DMS153 (cell line): ENCODE results near the gene SF3B1.
"Not testable (repeated sequence)": the region's sequence is repeated elsewhere in the genome, so short reads cannot be mapped to it uniquely, and the experiment has no call there.

Experiments used
- DNase-seq: peaks from one replicate; lab custom pipeline; 2025; lab: John Stamatoyannopoulos, UW

Gene SF3B1, protein sequence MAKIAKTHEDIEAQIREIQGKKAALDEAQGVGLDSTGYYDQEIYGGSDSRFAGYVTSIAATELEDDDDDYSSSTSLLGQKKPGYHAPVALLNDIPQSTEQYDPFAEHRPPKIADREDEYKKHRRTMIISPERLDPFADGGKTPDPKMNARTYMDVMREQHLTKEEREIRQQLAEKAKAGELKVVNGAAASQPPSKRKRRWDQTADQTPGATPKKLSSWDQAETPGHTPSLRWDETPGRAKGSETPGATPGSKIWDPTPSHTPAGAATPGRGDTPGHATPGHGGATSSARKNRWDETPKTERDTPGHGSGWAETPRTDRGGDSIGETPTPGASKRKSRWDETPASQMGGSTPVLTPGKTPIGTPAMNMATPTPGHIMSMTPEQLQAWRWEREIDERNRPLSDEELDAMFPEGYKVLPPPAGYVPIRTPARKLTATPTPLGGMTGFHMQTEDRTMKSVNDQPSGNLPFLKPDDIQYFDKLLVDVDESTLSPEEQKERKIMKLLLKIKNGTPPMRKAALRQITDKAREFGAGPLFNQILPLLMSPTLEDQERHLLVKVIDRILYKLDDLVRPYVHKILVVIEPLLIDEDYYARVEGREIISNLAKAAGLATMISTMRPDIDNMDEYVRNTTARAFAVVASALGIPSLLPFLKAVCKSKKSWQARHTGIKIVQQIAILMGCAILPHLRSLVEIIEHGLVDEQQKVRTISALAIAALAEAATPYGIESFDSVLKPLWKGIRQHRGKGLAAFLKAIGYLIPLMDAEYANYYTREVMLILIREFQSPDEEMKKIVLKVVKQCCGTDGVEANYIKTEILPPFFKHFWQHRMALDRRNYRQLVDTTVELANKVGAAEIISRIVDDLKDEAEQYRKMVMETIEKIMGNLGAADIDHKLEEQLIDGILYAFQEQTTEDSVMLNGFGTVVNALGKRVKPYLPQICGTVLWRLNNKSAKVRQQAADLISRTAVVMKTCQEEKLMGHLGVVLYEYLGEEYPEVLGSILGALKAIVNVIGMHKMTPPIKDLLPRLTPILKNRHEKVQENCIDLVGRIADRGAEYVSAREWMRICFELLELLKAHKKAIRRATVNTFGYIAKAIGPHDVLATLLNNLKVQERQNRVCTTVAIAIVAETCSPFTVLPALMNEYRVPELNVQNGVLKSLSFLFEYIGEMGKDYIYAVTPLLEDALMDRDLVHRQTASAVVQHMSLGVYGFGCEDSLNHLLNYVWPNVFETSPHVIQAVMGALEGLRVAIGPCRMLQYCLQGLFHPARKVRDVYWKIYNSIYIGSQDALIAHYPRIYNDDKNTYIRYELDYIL

GRCh38 chr2:197434541-197435513 lies at the start of gene SF3B1:
SF3B1 (minus strand) TSS chr2:197435028; CDS start chr2:197434999, 29 bp downstream.
- DNase-seq = peak; percentile 96

- not testable (repeated sequence) for DNase-seq
Observed at GRCh38 chr2:197484248-197484647, 49.4 kb upstream of the SF3B1 start.

GRCh38 chr2:197480165-197481036 lies 45.6 kb upstream of the SF3B1 start:
- DNase-seq = no peak

DNA sequence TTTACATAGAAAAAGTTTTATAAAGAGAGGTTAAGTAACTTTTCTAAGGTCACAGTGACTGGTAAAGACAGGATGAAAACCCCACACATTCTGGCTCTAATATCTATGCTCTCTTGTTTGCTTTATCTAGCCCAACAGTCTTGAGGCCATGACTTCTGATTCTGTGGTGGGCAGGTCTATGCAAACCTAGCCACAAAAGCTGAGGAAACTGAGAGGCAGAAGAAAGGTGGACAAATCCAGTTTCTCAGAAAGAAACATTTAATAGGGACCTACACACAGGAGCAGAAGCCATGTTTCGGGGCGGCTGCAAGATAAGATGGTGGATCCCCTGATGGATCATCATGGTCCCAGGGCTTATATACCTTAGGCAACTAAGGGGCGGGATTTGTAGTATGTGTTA lies 43.0 kb upstream of the SF3B1 start:
- DNase-seq = no peak

GRCh38 chr2:197472166-197472565 lies 37.3 kb upstream of the SF3B1 start:
- no peak for DNase-seq

- no peak for DNase-seq
Observed at GRCh38 chr2:197464175-197464574, 29.3 kb upstream of the SF3B1 start.

- DNase-seq = no peak
Observed at GRCh38 chr2:197461057-197461456, 26.2 kb upstream of the SF3B1 start.

DNA sequence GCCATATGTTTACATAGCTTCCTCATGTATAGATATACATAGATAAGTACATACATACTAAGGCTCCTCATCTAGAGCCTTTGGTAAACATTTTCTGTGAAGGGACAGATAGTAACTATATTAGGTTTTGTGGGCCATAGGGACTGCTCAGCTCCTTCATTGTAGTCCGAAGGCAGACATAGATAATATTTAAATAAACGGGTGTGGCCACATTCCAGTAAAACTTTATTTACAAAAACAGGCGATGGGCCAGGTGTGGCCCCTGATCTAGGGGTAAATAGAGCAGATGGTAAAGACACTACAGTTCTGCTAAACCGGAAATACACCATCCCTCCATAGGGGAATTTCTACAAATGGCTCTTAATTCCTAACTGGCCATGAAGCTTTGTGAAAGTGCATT lies 25.8 kb upstream of the SF3B1 start:
- DNase-seq = no peak

DNA sequence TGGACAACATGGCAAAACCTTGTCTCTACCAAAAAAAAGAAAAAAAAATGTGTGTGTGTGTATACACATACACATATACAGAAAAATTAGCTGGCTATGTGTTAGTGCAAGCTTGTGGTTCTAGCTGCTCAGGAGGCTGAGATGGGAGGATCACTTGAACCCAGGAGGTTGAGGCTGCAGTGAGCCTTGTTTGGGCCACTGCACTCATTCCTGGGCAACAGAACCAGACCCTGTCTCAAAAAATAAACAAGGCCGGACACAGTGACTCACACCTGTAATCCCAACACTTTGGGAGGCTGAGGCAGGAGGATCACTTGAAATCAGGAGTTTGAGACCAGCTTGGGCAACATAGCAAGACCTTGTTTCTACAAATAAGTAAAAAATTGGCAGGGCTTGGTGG lies 20.6 kb upstream of the SF3B1 start:
- no peak for DNase-seq

DNA sequence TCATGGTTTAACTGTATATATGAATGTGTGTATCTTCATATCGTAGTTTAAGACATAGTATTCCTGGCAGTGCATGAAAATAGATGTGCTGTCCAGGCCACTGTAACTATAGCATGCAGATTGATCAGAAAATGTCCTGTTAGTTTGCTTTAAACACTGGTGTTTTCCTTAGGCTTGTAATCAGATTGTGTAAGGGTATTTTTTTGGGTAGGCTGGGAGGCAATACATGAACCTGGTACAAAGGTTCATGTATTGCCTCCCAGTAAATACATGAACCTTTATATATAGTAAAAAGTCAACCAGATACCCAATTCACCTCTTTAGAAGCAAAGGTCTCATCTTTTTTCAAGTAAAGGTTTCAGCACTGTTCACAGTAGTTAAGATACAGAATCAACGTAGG lies 20.1 kb upstream of the SF3B1 start:
- DNase-seq = no peak

DNA sequence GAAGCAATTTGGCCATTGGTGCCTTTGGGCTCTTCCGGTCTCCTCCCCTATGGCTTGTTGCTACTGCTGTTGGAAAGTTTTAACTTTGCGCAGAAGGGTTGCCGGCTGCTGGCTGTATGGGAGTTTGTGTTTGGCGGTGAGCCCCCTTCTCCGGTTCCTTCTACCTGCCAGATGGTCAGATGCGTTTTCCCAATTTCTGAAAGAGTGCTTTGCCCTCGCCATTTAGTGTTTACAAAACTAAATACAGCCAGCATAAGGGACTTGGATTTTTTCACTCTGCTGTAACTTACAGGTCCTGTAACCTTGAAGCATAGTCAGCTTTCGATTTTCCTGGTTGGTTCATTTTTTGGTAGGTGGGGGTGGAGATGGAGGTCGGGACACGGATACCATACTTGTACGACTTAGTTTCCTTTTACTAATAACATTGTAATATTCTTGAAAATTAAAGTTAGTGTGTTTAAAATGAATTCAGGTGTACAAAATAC lies 19.1 kb upstream of the SF3B1 start:
- DNase-seq = no peak

- DNase-seq = peak; percentile 99
Observed at GRCh38 chr2:197453123-197453913, 18.5 kb upstream of the SF3B1 start, which contains the start of gene COQ10B. COQ10B (plus strand) TSS chr2:197453552; CDS start chr2:197453561, 9 bp downstream.

DNA sequence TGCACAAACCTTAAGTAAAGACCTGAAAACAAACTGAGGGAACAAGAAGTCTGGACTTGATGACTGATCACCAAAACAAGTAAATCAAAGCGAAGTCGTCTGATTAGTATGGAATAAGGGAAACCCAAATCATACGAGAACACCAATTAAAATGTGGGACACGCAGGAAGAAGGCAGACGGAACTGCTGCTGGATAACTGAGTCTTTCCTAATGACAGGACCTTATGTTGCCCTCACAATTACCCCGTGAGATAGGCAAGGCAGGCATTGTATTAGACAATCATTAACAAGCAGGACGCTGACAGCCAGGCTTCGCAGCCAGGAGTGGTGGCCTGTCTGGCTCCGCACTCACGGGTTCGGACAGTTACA lies 17.9 kb upstream of the SF3B1 start:
- no peak for DNase-seq

DNA sequence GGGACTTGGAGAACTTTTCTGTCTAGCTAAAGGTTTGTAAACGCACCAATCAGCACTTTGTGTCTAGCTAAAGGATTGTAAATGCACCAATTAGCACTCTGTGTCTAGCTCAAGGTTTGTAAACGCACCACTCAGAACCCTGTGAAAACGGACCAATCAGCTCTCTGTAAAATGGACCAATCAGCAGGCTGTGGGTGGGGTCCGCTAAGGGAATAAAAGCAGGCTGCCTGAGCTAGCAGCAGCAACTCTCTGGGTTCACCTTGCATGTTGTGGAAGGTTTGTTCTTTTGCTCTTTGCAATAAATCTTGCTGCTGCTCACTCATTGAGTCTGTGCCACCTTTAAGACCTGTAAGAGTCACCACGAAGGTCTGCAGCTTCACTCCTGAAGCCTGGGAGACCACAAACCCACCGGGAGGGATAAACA lies 16.1 kb upstream of the SF3B1 start:
- not testable (repeated sequence) for DNase-seq

- DNase-seq = no peak
Observed at GRCh38 chr2:197450465-197450864, 15.6 kb upstream of the SF3B1 start.

DNA sequence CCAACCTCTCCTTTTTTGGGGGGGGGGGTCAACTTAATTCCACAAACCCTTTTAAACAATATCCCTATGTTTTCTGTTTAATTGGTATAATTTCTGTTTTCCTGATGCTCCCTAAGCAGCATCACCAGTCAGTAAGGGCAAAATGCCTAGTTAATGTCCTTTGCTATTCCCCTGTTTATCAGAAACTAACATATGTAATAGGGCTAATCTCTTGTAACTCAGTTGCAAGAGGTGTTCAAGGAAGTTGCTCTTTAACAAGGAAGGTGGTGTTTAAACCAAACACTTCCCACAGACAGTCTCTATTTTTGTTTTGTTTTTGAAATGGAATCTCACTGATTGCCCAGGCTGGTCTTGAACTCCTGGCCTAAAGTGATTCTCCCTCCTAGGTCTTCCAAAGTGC lies 12.0 kb upstream of the SF3B1 start:
- no peak for DNase-seq

GRCh38 chr2:197445746-197446145 lies 10.9 kb upstream of the SF3B1 start:
- DNase-seq = no peak

DNA sequence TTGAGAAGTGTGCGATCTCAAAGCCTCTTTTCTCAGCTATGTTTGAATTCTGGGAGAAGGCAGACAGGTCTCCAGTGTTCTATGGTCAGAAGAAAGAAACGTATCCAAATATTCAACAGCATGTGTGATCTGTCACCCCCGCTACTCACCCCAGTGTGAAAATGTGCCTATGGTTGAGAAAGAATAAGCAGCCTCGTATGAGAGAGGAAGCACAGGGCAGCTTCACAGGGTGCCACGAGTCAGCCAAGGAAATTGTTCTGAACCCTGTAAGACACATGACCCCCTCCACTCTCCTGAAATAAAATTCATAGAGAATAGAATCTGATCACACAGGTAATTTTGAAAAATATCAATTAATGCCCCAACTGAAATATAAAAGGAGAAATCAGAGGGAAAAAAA lies 8.0 kb upstream of the SF3B1 start:
- no peak for DNase-seq

DNA sequence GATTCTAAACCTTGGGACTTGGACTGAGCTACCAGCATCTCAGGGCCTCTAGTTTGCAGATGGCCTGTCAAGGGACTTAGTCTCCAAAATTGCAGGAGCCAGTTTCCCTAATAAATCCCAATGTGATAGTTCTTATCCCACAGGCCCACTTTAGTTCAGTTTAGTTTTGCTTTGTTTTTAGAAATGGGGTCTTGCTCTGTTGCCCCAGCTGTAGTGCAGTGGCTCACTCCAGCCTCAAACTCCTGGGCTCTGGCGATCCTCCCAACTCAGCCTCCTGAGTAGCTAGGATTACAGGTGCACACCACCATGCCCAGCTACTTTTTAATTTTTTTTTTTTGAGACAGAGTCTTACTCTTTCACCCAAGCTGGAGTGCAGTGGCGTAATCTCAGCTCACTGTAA lies 2.6 kb upstream of the SF3B1 start:
- DNase-seq = no peak
